HG02678 (cell line): ENCODE data around the gene PRKG1.
A peak's percentile ranks its signal among the peaks of the same experiment; 100 is the strongest.
"Not testable (repeated sequence)": the region's sequence is repeated elsewhere in the genome, so short reads cannot be mapped to it uniquely, and the experiment has no call there.

Source experiments
- ATAC-seq: cut with Tn5 transposase; IDR thresholded peaks from one replicate; pipeline ENCODE4 v1.9.1; 2021; ENCODE audit warnings: mild to moderate bottlenecking, moderate library complexity; ENCODE audit not compliant: unreplicated experiment

PRKG1 gene

DNA sequence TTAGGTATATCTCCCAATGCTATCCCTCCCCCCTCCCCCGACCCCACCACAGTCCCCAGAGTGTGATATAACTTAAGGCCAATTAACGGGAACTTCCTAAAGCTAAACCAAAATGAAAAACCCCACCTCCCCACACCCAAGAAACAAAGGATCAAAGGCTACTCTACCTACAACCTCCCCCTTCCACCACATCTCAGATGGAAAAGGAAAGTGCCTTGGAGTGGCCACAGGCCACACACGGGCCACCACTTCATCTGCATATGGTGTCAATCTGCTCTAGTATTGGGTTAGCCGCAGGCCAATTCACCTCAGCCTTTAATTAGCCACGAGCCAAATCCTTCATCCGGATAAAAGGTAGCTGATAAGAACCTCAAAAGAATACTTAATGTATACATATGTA lies 605.6 kb downstream of the PRKG1 start:
- no peak for ATAC-seq

DNA sequence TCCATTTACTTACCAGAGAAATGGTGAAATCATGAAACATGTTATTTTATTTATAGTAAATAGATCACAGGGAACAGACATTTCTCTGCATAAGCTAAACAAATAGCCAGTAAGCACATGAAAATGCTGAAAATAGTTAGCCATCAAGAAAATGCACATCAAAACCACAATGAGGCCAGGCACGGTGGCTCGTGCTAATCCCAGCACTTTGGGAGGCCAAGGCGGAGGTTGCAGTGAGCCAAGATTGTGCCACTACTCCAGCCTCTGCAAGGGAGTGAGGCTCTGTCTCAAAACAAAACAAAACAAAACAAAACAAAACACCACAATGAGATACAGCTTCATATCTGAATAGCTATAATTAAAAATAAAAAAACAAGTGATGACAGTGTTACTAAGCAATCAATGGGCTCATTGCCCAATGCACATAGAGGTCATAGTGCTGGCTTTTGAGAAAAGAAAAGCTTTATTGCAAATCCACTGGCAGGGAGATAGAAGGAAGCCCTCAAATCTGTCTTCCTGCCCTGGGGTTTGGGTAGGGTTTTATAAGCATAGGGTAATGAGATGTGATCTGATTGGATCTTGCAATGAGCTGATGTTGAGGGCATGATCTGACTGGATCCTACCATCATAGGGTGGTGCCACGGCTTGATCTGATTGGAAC lies 608.9 kb downstream of the PRKG1 start:
- no peak for ATAC-seq

DNA sequence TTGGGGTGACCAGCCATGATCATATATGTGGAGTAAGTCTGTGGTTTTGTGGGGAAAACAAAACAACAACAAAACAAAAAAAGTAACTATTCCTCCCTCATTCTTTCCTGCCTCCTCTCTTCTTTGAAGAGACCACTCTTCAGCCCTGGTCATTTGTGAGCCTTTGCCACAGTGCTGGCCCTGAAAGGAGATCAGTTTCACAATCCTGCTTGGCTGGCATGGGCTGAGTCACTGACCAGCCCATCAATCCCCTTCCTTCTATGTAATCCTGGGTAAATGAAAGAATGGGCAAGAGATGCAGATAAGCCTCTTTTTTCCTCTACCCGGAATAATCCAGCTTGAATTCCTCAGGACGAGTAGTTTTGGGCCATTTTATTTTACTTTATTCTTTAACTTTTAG lies 611.5 kb downstream of the PRKG1 start:
- ATAC-seq = no peak

DNA sequence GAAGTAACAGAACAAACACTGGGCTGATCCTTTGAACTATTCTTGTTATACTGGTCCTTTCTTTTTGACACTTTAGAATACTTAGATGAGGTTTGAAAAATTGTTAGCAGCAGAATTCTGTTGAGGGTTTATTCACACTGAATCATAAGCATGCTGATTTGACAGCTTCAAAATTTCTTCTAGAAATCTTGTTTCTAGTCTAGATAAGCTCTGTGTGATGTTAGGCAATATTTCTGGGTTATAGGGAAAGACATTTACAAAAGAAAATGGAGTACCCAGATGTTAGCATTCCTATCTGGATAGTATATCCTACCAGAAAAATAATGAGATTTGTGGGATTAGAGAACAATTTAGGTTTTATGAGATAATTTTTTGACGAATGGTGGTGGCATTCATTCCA lies 613.0 kb downstream of the PRKG1 start:
- ATAC-seq = no peak

DNA sequence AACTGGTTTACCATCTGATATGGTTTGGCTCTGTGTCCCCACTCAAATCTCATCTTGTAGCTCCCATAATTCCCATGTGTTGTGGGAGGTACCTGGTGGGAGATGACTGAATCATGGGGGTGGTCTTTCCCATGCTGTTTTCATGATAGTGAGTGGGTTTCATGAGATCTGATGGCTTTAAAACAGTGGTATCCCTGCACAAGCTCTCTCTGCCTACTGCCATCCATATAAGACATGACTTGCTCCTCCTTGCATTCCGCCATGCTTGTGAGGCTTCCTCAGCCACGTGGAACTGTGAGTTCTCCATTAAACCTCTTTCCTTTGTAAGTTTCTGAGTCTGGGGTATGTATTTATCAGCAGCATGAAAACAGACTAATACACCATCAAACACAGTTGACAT lies 614.5 kb downstream of the PRKG1 start:
- ATAC-seq = not testable (repeated sequence)

DNA sequence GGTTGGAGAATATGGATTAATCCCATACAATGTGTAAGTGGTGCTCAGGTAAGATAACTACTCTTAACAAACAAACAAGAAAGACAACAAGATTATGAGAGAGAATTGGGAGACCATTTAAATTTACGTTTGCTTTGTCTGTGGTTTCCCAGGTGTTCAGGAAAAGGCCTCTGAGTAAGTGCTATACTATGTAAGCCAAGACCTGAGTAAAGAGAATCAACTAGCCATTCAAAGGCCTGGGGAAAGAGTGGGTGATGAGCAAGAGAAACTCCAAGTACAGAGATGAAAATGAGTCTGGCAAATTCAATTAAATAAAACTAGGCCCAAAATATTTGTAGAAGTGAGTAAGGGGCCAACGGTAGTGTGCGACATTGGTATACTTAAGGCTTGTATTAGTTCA lies 615.2 kb downstream of the PRKG1 start:
- ATAC-seq = no peak

DNA sequence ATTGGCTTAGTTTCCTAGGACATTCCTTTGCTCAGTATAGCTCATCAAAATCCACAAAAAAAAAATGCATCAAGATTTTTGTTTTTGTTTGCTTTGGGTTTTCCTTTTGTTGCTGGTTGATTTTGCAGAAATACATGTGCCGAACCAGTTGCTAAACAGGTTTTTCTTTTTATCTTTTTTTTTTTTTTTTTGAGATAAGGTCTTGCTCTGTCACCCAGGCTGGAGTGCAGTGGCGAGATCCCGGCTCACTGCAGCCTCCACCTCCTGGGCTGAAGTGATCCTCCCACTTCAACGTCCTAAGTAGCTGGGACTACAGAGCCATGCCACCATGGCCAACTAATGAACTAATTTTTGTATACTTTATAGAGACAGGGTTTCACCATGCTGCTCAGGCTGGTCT lies 616.8 kb downstream of the PRKG1 start:
- ATAC-seq = no peak

DNA sequence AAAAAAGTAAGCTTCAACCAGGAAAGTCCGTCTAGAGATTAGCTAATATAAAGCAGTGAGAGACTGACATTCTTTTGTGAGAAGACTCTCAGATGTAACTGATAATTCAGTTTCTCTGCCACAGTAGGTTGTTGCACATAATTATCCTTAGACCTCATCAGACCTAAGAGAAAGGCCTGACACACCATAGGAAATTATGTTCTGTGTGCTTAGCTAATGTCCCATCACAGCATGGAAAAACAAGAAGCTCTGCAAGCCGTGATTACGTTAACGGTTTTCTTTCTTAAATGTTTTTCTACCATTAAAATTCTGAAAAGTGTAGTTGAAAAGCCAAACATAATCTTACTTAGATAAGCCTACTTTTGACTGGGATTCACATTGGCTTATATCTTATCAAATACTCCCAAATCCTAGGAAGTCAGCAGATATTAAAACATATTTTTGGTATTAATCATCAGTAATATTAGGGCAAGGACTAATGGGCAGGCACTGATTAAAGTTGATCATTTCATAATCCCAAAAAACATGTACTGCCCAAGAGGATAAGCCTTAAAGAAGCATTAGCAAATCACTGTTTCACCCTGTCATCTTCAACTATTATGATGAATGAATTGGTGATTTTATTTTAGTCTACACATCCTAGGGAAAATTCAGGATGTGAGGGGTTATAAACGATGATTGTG lies 619.9 kb downstream of the PRKG1 start:
- no peak for ATAC-seq

DNA sequence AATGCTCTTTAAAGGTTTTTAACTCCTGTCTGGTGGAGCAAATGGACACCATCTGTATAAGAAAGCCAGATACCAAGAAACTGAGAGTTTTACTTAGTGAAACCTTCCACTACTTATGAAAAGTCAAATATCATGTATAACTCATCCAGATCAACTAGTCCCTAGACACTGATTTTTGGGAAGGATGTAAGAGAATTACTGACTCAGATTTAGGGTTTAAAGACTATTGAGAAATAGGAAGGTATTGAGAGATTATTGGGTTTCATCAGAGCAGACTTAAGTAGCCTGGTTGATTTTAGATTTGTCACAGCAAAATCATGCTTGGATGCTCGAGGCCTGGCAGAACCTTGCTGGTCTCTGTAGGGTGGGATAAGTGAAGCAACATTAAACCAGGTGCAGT lies 622.0 kb downstream of the PRKG1 start:
- ATAC-seq = no peak

DNA sequence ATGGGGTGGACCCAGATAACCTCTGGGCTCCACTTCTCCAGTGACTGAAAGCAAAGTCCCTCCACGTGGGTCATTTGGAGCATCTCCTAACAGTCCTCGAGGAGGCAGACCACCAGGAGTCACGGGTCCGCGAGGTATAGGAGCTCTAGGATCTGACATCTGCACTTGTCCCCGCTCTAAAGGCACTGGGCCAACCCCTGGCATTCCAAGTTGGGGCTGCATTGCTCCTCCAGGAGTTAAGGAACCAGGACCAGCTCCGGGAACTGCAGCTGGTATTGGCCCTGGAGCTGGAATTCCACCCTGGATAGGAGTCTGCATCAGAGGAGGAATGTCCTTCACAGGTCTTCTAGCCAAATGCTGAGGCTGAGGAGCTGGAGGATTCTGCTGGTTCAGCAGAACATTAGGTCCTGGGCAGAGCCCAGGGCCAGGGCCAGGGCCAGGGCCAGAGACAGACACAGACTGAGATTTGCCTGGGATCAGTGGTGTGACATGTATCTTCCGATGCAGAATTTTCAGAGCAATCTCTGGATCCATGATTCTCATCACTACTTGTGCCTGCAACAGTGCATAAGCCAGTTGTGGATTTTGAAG lies 624.3 kb downstream of the PRKG1 start:
- no peak for ATAC-seq

DNA sequence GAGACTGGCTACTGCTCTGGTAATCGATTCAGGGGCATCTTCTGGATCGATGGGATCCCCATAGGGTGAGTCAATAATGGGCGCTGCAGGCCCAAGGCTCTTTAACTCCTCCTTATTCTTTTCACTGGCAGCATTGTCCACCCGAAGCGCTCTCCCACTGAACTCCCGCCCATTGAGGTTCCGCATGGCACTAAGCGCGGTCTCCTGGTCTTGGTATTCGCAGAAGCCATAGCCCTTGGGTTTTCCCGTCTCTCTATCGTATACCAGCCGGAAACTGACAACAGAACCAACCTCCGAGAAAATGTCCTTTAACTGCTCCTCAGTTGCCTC lies 624.8 kb downstream of the PRKG1 start:
- peak; percentile 32 for ATAC-seq

DNA sequence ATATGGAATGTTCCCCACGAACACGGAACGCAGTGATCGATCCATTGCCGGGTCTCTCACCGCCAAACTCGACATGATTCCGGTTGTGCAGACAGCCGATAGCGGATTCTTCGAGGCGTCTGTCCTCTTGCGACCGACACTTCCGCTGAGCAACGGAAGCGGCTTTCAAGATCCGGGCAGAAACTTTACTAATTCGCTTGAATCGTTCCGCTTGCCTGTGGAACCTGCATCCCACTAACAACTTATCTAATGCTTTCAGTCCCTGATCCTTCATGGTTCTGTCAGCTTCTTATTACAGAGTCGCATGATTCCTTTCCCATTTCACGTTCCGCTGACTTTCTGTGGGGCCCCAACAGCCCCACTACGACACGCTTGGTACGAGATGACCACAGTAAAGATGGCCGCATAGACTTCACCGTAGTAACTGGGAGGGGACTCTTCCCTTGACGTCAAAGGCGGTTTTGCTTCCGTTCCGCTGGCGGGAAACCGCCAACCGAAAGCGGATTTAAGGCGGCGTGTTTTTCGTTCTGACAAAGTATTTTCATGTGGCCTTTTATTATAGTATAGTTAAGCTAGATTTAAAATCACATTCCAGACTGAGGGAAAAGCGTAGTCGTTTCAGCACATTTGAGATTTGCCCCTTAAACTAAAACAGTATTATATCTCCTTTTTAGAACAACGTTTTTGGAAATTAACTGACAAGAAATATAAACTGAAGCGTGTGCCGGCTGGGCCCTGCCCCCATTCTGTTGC lies 625.4 kb downstream of the PRKG1 start, which contains the start of gene CSTF2T:
TSS of gene CSTF2T (minus strand) at position 121 of the 753 bp plus-strand sequence. CDS start at position 75, 46 bp downstream.
- ATAC-seq = peak; percentile 91

DNA sequence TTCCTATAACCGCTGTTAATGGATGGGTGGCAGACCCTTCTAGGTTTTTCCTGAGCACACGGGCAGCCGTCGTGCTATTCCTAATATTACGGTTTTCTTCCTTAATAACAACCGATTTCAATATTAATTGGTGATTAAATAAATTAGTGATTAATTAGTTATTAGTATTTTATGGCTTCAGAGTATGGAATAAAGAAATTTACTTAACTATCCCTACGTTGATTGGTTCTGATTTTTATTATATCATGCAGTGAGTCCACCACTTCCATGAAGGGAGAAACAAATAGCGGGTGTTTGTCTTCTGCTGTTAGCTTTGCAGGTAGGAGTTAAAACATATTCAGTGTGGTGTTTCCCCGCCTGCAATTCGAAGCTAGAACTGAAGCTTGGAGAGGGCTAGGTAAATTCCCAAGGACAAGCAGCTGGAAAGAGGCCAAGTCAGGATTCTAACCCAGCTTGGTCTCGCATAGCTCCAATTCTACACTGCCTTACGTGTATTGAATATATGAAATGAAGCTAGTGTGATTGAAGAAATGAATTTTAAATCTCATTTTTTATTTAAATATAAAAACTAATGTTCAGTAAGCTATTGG lies 626.0 kb downstream of the PRKG1 start:
- ATAC-seq = no peak

DNA sequence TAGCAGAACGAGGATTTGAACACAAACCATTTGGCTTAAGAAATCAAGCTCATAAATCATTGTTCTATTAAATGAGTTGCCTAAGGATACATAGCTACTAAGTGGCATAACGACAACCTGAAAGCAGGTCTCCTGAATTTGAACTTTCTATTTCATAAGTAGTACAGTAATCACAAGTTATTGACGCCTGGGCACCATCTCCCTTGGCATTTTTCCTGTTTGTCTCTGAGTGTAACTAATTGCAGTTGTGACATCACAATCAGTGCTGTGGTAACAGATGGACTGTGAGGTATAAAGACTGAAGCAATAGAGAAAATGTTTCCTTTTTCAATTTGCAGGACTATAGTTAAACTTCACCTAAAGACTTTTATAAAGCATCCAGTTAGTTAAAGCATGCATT lies 631.5 kb downstream of the PRKG1 start:
- ATAC-seq = no peak

DNA sequence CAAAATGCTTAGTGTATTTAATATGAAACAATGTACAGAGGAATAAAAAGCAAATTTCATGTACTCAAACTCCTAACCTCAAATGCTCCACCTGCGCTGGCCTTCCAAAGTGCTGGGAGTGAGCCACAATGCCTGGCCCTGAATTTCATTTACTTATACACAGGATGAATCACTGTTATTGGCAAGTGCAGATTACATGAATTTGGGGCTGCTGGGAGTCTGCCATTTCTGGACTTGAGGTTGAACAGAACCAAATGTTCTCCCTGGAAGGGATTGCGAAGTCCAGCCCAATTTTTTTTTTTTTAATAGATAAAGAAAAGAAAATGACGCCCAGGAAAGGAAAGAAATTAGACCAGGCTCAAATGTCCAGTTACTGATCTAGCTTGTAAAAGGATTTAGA lies 631.9 kb downstream of the PRKG1 start:
- no peak for ATAC-seq

DNA sequence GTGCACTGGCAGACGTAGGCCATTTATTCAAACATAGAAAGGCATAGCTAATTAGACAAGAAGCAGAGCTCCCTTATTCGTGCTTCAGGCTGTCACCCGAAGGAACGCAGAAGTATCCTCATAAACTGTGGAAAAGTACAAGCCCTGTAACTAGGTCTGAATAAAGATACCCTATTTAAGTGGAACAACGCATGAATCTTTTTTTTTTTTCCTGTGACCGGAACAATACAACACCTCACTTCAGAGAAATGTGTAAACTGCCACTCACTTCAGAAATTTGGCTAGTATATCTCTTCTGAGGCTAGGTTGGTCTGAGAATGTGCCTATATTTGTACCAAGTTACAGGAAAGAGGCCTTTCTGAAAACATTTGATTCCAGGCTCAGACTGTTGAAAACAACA lies 633.1 kb downstream of the PRKG1 start:
- ATAC-seq = no peak

DNA sequence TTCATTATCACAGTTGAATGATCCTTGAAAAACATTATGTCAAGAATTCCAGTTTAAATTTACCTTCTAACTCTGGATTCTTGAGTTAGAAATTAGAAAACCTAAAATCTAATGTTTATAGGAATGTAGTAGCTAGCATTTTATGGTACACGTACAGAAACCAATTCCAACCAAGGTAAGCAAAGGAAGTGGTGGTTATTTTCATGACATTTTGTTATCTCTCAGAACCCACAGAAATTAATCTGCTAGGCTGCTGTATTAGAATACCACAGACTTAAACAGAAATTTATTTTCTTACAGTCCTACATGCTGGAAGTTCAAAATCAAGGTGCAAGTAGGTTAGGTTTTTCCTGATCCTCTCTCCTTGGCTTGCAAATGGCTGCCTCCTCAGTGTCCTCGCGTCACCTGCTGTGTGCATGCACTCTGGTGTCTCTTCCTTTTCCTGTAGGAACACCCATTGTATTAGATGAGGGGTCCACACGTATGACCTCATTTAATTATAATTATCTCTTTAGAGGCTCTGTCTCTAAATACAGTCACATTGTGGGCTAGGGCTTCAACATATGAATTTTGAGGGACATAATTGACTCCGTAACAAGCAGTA lies 633.6 kb downstream of the PRKG1 start:
- no peak for ATAC-seq

DNA sequence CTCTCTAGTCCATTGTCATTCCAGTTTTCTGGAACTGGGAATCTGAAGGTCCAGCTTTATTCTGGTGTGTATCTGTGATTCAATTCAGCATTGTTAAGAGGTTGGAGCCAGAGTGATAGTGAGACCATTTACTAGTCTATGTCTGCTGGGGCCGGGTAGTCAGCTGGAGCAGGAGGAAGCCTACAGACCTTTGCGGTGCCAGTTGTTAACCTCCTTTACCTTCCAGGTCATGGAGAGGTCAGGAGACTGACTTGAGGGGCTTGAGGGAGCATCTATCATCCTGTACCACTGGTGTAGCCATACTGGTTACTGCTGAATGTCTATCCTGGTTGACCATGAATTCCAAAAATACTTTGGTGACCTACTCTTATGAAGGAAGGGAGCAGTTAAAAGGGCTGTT lies 634.3 kb downstream of the PRKG1 start:
- ATAC-seq = no peak

DNA sequence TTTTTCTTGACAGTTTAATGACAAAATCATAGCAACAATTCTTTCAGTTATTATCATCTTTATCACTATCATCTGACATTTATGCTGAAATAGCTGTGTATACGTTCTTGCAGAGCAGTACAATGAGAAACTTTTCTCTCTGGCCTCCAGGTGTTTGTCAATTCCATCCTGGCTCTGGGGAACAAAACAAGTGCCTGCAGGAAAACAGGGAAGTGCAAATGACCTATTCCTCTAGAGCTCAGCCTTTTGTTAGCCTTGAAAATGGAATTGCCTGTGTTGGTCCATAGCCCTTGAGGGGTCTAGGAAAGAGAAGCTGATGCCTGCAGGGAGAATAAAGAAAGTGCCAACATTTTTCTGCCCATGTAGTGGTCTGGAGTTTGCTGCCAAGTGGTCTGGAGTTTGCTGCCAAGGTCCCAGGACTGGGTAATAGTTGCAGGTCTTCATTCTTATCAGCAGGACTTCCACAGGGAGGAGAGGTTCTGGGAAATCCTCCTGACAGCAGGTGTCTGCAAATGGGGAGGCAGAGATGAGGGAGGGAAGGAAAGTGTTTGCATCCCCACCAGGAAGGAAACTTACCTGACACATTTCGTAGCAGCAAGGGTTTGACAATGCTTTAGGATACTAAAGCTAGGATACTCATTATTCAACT lies 635.2 kb downstream of the PRKG1 start:
- no peak for ATAC-seq

DNA sequence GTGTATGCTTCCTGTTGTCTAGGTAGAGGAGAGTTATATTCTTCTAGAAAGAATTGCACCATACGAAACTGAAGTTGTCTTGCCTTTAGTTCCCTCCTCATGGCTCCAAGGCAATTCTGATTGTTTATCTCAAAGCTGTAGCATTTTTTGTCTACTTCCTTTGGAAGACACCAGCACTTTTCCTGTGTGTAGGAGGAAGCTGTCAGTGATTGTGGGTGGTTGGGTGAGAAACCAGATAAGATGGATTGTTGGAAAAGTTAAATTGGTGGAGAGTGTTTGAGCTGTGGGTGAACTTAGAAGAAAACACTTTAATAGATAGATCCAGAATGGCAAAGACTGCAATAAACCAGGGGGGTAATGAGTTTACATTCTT lies 637.2 kb downstream of the PRKG1 start:
- ATAC-seq = no peak

DNA sequence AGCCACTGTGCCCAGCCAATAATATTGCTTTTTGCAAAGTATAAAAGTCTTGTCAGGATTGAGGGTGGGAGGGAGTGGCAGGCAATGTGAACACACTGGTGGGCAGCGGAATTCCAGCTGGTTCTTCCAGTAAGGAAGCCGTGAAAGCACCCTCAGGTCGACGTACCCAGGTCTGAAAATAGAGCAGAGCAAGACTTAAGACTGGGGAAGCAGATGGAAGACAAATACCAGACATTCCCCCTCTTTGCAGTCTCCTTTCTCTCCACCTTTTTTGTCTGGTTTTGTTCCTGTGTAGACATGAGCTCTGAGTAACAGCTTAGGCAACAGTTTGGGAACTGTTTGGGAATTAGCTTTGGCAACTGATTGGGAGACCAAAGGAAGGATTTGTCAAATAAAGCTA lies 642.7 kb downstream of the PRKG1 start:
- no peak for ATAC-seq
